GM19467 (cell line): ENCODE measurements around the gene MTCL1.

Experiments
- ATAC-seq: cut with Tn5 transposase; IDR thresholded peaks from one replicate; pipeline ENCODE4 v1.9.1; 2021; ENCODE audit warnings: mild to moderate bottlenecking, moderate library complexity; ENCODE audit not compliant: unreplicated experiment

Gene MTCL1

DNA sequence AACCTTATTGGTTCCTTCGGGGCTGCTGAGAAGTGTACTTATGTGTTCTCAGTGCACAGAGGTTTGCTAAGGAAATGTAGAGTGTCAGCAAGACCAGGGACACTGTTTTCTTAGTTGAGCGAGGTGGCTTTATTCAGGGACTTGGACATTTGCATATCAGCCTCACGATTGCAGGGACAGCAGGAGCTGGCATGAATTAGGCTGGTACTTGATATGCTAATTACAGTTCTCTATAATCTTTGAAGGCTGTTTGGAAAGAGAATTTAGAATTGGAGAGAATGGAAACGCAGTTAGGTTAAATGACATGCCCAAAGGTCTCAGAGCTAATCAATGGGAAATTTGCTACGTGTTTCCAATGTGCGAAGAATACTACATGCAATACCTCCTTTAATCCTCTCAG, 18.7 kb upstream of the MTCL1 start:
- no peak for ATAC-seq

- ATAC-seq: no peak
These were observed 17.0 kb upstream of the MTCL1 start for GRCh38 chr18:8688216-8688800.

DNA sequence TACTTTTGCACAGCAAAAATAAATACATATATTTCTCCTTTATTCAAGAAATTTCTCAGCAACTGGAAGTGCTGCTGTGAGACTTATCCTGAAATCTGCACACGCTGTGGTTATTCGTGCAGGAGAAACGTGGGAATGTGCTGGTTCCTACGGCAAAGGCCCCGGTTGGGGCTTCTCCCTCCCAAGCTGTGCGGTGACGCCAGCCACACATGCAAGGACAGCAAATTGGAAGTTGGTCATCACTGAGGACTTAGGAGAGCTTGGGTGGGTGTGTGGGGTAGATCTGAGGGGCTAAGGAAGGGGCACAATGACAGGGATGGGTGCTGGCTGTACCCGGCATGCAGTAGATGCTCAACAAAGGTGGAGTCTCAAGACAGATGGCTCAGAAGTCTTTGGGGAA, 16.5 kb upstream of the MTCL1 start:
- ATAC-seq: no peak

DNA sequence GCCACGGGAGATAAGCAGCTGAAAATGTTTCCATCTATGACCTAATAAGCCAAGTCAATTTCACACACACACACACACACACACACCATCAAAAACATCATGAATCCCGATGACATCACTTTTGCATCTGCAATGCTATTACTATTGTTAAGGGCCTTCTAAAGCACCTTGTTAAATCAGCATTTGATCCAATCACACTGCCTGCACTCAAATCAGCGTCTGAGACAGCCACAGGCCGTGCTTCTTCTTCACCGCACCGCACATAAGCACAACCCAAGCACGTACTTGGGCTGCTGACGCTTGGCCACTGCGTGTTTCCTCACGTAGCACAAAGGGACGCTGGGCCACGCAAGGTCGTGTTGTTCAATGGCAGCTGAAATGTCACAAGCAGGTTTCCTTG, 15.8 kb upstream of the MTCL1 start:
- no peak for ATAC-seq

DNA sequence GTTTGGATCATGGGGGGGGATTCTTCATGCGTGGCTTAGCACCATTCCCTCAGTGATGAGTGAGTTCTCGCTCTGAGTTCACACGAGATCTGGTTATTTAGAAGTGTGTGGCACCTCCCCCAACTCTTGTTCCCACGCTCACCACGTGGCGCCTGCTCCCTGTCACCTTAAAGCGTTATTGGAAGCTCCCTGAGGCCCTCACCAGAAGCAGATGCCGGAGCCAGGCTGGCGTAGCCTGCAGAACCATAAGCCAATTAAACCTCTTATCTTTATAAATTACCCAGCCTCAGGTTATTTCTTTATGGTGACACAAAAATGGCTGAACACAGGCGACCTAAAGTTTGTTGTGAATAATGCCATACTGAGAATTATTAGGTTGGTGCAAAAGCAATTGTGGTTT, 10.5 kb upstream of the MTCL1 start:
- no peak for ATAC-seq

- ATAC-seq: no peak
These were observed 9.3 kb upstream of the MTCL1 start for GRCh38 chr18:8695932-8696517.

DNA sequence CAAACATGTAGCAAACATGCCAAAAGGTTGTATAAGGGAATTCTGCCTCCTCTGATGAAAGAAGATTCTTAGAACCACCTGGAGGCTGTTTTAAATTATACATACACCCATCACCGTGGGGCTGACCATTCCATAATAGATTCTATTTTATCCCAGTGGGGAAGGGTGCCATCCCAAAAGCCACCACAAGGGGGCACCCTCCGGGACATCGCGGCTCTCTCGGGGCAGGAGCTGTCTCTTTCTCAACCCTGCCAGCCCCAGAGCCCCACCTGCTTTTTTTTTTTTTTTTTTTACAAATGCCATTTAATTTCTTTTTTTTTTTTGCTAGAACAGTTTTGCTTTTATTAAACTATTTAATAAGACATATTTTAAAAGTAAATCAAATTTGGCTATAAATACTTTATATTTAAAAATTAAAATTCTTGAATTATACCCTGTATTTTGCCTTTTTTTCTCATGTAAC, 8.6 kb upstream of the MTCL1 start:
- ATAC-seq: peak; percentile 65

- no peak for ATAC-seq
These were observed 6.2 kb upstream of the MTCL1 start for GRCh38 chr18:8699126-8699525.

GRCh38 chr18:8699948-8700347, 5.4 kb upstream of the MTCL1 start:
- no peak for ATAC-seq

DNA sequence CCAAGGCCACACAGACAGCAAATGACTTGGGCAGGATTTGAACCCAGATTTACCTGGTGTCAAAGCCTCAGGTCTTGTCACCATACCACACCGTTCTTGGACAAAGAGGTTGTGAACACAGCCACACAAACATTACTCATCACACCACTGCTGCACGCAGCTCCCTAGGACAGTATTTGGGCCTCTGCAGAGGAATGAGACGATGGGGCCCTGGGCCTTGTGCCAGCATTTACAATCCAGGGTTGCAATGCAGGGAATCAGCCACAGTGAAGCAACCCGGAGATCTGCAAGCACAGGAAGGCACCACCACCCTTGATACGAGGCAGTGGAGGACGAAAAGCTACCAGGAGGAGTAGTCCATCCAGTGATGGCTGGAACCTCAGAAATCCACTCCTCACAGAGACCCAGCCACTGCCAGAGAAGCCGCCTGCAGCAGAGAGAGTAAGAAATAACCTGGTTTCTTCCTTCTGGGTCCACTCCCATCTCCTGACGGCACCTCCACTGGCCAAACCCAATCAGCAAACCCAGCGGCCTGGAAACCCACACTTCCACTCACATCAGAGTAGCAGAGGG, 3.7 kb upstream of the MTCL1 start:
- ATAC-seq: no peak

DNA sequence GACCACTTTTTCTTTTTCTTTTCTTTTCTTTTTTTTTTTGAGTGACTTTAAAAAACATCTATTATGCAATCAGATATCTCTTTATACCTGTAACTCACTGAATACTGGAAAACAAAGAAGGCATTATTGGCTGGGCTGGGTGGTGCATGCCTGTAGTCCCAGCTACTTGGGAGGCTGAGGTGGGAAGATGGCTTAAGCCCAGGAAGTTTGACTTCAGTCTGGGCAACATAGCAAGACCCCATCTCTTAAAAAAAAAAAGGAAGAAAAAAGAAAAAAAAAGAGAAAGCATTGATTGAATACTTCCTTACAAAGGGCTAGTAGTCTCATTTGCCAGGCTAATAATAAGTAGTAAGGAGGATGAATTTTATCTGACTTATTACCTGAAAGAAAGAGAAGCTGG, 2.7 kb upstream of the MTCL1 start:
- no peak for ATAC-seq

GRCh38 chr18:8703092-8703709, 2.2 kb upstream of the MTCL1 start:
- no peak for ATAC-seq

DNA sequence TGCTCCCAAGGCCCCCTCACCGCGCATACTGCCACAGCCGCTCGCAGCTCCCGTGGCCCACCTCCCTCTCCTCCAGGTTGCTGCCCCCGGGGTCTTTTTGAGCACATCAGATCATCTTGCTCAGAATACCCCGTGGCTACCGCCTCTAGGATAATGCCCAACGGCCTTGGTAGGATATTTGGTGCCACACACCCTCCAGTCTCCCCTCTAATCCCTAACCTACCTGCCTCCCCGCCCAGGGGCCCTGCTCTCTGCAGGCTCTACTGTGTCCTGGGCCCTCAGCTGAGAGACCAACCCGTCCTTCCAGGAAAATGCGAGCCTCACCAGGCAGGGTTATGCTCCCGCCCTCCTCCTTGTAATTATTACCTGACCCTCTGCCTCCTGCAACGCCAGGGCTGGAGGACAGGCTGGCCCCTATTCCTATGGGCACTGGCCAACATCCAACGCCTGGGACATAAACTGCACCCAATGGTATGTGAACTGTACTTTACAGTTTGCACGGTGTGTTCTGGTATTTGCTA, 1.5 kb upstream of the MTCL1 start:
- ATAC-seq: no peak

DNA sequence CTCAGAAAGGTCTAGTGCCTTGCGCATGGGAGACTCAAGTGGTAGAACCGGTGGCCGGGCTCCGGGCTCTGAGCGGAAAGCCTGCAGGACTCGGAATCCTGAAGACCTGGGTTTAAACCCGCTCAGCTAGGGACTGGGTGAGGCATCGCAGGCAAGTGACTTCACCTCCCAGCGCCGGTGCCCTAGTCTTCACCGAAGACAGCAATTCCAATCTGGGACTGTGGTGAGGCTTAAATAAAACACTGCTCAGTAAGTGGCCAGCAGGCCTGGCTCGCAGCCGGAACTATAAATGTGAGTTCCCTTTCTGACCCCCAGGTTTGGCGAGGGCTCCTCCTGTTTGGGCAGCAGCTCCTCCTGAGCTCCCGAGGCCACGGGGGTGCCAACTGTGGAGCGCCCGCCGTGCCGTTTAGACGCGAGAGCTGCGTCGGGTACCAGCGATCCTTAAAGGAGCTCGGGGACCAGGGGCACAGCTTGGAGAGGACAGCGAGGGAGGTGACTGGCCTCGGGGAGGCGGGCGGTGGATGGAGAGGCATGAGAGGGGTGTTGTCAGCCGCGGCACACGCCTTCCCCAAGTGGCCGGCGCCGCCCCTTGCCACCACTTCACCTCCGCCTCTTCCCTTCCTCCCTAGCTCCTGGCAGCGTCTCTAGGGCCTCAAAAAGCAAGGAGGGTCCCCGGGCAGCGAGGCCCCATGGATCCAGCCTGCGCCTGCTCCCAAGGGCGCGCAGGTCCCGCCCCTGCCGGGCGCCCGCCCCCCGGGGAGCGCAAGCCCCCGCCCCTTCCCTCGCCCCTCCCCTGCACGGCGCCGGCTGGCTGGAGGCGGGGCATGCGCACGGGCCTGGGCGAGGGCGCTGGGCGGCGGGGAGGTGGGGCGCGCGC, 757 bp upstream of the MTCL1 start:
- ATAC-seq: peak; percentile 84

GRCh38 chr18:8705961-8706790, 820 bp downstream of the MTCL1 start:
- no peak for ATAC-seq

- no peak for ATAC-seq
These were observed 1.6 kb downstream of the MTCL1 start for GRCh38 chr18:8706791-8707555.

DNA sequence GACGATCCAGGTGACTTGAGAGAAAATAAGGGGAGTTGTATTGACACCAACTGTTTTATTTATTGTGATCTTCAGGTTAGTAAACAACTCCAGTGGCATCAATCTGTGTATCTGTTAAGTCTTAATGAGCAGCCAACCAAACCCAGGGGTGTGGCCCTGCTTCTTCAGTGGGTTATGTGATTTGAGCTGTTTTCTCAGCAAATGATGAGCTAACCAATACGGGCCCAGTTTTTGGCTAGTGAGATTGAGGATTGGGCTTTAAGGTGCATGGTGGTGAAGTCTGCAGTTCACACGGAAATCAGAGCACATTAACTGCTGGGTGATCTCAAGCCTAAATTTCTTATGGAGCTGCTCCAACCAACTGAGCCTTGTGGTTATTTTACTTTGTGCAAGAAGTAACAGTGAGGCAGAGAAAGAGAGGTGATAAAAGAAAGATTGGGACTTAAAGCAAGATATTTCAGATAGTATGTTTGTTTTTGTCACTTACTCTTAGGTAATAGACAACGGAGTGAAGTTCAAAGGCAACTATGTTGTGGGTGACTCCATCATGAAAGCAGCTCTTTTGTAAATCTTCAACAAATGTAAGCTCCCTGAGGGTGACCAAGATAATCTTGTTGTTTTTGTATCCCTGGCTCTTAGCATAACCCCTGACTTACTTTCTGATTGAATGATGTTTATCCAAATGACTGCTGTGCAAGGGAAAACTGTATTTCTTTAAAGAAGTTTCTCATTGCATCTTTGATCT, 2.4 kb downstream of the MTCL1 start:
- ATAC-seq: no peak

DNA sequence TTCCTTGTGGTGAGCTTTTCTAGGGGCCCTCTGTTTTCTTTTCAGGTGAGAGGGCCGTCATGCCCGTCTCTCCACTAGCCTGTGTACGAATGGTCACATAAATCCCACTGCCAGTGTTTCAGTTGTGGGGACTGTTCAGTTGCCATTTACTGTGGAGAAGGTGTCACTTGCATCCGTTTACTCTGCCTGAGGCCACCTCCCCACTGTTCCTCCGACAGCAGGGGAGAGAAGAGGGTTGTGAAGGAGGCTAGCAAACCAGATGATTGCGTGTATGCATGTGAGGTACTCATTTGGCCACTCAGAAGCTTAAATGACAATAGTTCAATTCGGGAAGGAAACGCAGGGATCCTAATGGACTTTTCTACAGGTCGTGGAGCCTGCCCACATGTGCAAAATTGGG, 3.3 kb downstream of the MTCL1 start:
- ATAC-seq: no peak
